HG02870 (cell line): ENCODE measurements around the gene OR56A4.
"Not testable (repeated sequence)": the region's sequence is repeated elsewhere in the genome, so short reads cannot be mapped to it uniquely, and the experiment has no call there.

Experiments
- ATAC-seq: cut with Tn5 transposase; IDR thresholded peaks from one replicate; pipeline ENCODE4 v1.9.1; 2021; ENCODE audit warnings: mild to moderate bottlenecking, moderate library complexity; ENCODE audit not compliant: unreplicated experiment

The OR56A4 gene

DNA sequence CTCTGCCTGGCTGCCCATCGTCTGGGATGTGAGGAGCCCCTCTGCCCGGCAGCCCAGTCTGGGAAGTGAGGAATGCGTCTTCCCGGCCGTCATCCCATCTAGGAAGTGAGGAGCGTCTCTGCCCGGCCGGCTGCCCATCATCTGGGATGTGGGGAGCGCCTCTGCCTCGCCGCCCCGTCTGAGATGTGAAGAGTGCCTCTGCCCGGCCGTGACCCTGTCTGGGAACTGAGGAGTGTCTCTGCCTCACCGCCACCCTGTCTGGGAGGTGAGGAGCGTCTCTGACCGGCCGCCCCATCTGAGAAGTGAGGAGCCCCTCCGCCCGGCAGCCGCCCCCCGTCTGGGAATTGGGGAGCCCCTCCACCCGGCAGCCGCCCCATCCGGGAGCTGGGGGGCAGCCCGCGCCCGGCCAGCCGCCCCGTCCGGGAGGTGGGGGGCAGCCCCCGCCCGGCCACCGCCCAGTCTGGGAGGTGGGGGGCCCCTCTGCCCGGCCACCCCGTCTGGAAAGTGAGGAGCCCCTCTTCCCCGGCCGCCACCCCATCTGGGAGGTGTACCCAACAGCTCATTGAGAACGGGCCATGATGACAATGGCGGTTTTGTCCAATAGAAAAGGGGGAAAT, 45.9 kb downstream of the OR56A4 start:
- not testable (repeated sequence) for ATAC-seq

DNA sequence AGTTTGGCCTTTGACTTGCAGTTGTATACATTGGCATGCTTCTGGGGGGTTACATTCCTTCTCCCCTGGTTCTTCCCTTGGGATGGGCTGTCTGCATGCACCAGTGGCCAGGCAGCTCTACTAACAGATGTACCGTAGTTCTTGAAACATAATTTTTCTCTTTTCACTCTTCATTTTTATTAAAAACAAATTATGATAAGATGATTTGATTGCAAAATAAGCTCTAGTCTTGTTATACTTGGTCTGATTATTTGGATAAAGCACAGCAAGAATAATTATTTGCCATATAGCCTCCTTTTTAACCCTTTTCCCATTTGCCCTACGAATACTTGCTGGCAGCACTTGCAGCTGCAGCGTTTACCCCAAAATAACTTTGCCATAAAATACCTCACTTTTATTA, 51.2 kb downstream of the OR56A4 start:
- ATAC-seq = no peak
